Vagina (tissue), 2 donors: ENCODE data around the gene MGMT.

Experiments
- POLR2A ChIP-seq, 2 donors: fragments of 450-650 bp; IDR thresholded peaks; one replicate each; pipeline ENCODE4 v1.6.1; 2017; ENCODE audit warnings: antibody characterized with exemption in 2 of 2, mild to moderate bottlenecking in 2 of 2, moderate library complexity in 2 of 2
- TF ChIP-seq, protein P1 (sequence below), 3 experiments: fragments of 450-650 bp in 2 of 3; fragments of 200-600 bp in 1 of 3; sonication (generic) in 1 of 3; IDR thresholded peaks; one replicate each; pipeline ENCODE4 v1.5.1; 2017 to 2019; ENCODE audit warnings: antibody characterized with exemption in 3 of 3, mild to moderate bottlenecking in 2 of 3, moderate library complexity in 2 of 3

DNA sequence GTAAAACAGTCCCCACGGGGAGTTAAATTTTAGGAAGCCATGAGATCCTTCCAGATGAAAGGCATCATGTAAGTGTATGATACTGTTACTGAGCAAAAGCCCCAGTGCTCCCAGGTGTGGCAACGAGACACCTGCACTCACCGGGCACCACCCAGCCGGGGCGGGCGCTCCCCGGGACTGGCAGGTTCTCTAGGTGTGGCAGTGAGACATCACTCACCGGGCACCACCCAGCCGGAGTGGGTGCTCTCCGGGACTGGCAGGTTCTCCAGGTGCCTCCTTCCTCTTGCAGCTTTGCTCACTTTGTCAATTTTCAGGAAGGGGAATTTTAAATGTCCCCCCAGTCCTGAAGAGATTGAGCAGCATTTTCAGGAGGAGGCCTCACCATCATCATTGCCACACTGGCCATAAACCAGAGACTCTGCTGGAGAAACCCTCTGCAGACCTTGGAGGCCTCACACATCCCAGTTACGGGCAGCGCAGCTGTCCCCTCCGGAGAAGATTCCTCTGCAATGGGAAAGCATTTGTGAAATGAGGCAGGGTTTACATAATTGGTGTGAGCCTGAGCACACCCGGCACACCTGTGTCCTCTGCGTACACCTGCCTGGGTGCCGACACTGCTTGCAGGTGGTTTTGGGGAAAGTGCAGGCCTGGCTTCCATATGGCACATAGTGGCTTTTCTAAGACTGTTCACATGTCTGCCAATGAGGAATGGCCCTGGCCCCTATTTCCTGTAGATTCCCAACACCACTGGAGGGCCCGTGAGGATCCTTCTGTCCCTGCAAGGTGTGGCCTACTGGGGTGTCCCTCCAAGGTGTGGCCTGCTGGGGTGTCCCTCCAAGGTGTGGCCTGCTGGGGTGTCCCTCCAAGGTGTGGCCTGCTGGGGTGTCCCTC lies 305.7 kb downstream of the MGMT start:
- TF ChIP-seq, protein P1, sequence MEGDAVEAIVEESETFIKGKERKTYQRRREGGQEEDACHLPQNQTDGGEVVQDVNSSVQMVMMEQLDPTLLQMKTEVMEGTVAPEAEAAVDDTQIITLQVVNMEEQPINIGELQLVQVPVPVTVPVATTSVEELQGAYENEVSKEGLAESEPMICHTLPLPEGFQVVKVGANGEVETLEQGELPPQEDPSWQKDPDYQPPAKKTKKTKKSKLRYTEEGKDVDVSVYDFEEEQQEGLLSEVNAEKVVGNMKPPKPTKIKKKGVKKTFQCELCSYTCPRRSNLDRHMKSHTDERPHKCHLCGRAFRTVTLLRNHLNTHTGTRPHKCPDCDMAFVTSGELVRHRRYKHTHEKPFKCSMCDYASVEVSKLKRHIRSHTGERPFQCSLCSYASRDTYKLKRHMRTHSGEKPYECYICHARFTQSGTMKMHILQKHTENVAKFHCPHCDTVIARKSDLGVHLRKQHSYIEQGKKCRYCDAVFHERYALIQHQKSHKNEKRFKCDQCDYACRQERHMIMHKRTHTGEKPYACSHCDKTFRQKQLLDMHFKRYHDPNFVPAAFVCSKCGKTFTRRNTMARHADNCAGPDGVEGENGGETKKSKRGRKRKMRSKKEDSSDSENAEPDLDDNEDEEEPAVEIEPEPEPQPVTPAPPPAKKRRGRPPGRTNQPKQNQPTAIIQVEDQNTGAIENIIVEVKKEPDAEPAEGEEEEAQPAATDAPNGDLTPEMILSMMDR (IDR thresholded peaks at IDR 0.05) = no peak
- TF ChIP-seq POLR2A (IDR thresholded peaks at IDR 0.05) = no peak
